GOT3 (cell line): ENCODE data around the gene LRRC34.

ENCODE experiments used
- DNase-seq: peaks from one replicate; lab custom pipeline; 2025; ENCODE audit warnings: mixed read lengths; lab: John Stamatoyannopoulos, UW

LRRC34 gene

DNA sequence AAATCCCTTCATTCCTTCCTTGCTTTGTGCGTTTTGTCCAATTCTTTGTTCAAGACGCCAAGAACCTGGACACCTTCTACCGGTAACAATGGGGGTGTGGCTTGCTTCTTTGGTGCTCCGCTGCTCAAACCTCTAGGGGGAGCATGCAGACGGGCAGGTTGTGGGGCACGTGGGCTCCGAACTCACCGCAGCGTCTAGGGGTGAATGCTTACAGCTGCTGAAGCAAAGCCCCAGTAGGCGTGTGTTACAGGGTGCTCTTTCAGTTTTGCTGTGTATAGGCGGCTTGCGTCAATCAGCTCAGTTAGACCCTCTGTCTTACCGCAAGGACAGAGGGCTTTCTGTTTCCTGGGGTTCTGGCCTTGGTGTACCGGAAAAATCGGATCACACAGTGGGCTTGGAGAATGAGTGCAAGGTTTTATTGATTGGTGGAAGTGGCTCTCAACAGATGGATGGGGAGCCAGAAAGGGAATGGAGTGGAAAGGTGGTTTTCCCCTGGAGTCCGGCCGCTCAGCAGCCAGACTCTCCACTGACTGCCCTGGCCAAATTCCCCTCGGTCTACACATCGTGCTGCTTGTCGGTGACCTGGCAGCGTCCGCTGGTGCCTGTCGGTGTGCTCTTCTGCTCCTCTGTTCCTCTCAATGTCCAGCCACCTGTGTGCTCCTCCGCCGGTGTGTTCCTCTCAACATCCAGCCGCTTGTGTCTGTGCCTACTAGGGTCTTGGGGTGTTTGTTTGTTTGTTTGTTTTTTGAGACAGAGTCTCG, 1.2 kb upstream of the LRRC34 start:
- DNase-seq, result no peak

- DNase-seq, result no peak
Measured at GRCh38 chr3:169813278-169813677, 574 bp upstream of the LRRC34 start.

- no peak for DNase-seq
Measured at GRCh38 chr3:169811631-169812331, 923 bp downstream of the LRRC34 start.

DNA sequence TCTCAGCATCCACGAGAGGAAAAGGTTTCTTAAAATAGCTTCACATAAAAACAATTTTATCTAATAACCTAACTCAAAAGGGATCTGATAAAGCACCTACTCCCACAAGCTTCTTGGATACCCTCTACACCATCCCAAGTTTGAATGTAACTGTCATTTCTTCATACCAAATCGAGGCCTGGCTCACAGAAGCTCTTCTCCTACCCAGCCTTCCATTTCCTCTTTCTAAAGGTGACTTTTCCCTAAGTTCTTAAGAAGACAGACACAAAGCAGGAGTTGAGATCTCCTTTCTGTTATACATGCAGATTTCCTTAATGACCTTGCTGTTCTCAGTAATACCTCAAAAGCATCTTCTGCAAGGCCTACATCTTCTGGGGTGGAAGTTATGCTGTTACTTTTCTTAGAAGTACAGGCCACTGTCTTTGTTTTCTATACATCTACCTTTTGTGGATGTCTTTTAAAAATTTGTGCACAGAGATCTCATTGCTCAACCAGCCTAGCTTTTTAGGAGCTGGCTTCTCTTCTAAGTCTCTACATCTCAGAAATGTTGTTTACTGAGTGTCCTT, 3.4 kb downstream of the LRRC34 start:
- DNase-seq, result no peak

GRCh38 chr3:169804681-169805080, 8.0 kb downstream of the LRRC34 start:
- no peak for DNase-seq

DNA sequence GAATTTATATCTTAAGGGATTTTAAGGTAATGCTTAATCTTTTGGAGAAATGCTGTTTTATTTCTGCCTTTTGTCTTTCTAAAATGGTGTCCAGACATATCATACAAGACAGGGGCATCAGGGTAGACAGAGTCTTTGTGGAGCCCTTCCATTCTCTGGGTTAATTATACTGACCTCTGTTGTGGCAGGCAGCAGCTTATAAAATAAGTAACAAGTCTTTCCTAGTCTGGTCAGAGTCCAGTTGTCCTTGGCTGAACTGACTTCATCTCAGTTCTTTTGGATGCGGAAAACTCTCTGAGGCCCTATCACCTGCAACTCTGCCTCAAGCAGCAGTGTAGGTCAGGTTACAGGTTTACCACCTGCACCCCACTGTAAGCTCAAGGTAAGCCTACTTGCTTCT, 20.3 kb downstream of the LRRC34 start:
- no peak for DNase-seq

- DNase-seq, result no peak
Measured at GRCh38 chr3:169790687-169791429, 21.8 kb downstream of the LRRC34 start.

GRCh38 chr3:169790219-169790618, 22.5 kb downstream of the LRRC34 start:
- no peak for DNase-seq

DNA sequence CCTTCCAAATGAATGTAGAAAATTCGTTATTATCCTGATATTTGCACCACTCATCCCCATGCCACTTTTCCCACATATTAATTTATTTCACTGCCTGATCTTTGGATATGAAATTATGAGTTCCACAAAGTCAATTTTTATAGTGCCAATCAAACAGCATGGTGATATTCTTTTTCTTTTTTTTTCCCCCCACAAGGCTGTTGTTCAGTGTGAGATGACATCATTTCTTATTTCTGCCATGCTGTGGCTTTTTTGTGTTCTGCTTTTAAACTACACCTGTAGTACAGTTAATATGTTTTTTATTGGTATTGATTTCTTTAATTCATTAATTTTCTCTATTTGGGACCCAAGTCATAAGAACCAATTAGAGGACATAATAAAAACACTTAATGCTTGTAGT, 24.9 kb downstream of the LRRC34 start:
- DNase-seq, result no peak

DNA sequence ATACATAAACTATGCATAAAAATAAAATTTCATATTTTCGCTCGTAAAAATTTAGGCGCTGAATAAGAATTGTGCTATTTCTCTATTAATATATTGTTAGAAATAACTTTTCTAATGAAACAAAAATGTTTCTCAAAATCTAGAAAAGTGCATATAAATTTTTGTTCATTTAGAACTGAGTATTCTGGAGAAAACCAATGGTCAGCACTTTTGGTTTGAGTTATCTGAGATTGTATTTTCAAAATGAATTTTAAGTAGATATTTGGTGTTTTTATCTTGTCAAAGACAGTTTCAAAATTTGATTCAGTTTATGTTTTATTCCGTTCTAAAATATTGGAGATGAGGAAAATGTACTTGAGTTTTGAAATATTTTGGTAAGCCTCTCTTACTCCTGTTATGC, 25.6 kb downstream of the LRRC34 start:
- no peak for DNase-seq

DNA sequence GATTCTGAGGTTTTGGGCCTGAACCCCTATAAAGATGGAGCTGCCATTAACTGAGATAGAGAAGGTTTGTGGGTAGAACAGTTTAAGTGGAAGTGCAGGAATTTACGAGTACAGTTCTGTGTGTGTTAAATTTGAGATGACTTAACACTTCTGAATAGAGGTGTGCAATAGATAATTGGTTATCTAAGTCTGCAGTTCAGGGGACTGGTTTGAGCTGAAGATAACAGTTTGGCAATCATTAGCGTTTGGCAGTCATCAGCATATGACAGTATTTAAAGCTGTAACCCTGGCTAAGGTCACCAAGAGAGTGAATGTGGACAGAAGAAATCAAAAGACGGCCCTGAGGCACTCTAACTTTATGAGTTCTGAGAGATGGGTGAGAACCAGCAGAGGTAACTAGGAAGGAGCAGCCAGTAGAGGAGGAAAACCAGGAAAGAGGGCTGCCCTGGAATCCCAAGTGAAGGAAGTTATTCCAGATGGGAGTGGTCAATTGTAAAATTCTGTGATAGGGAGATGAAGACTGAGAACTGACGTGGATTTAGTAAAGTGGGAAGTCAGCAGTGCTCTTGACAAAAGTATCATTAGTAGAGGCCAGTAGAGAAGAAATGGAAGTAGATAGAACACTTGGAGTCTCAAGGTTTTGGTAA, 31.4 kb downstream of the LRRC34 start:
- DNase-seq, result no peak

DNA sequence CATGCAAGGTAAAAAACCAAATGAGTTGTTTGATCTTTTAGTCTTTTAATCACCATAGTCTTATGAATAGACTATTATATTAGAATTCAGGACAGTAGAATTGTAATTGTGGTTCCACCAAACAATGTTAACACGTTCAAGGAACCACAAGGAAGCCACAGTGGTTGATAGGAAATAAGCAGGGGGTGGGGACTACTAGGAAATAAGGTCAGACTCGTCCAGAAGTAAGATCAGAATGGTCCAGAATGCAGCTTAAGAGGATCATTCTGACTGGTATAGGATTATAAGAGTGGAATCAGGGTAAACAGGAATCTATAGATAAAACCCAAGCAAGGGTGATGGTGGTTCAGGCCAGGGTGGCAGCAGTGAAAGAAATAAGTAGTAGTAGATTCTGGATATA, 32.0 kb downstream of the LRRC34 start:
- DNase-seq, result no peak

DNA sequence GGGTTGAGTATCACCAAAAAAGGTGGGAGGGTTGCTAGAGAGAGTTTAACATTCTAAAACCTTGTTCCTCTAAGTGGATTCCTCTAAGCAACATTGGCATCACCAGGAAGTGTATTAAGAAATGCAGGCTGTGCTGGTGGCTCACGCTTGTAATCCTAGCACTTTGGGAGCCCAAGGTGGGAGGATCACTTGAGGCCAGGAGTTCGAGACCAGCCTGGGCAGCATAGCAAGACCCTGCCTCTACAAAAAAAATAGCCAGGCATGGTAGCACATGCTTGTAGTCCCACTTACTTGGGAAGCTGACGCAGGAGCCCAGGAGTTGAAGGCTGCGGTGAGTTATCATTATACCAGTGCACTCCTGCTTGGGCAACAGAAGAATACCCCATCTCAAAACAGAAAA, 34.9 kb downstream of the LRRC34 start:
- no peak for DNase-seq

DNA sequence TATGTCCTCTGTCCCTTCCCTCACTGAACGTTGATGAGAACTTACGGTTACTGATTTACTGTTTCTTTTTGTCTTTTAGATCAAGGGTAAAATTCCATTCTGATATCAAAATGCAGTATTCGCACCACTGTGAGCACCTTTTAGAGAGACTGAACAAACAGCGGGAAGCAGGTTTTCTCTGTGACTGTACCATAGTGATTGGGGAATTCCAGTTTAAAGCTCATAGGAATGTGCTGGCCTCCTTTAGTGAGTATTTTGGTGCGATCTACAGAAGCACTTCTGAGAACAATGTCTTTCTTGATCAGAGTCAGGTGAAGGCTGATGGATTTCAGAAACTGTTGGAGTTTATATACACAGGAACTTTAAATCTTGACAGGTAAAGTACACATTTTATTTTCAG, 38.5 kb downstream of the LRRC34 start:
- DNase-seq, result no peak

DNA sequence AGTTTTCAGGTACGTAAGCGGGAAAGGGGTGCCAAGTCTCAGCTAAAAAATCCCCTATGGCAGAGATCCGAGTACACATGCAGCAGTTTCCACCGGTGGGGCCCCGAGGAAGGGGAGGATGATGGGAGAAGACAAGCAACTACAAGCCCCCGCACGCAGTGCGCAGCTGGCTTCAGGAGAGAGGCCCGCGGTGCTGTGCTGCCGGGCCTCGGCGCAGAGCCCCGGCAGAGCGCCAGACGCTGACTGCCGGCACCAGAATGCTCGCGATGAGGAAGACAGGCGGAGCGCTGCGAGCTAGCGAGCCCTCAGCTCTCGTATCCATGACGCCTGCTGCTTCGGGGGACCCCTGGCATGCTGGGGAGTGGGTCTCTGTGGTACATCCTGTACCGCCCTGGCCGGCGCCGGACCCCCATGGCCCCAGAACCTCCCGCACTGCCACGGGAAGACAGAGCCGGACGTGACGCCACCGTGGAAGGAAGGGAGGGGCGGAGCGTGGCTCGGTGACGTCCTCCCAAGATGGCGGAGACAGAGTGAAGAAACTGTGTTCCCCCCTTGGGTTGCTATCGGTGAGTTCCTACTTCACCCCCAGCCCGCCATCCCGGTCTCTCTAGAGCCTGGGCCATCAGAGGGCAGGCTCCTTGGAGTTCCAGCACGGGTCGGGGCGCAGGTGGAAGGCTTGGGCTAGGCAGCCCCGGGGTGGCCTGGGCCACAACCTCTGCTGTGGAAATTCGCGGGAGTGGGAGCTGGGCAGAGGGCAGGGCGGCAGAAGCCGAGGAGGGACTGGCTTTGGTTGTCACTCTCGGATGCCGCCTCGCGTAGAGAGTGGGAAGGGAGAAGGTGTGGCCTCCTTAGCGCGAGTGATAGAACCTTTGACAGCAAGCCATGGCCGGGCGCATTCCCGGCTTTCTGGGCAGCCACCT, 39.5 kb downstream of the LRRC34 start, which contains the start of gene MYNN:
Gene MYNN, plus strand, starts transcription at position 500 of the 920 bp plus-strand sequence. CDS start 900 bp downstream, outside the sequence.
- DNase-seq, result peak; percentile 93

DNA sequence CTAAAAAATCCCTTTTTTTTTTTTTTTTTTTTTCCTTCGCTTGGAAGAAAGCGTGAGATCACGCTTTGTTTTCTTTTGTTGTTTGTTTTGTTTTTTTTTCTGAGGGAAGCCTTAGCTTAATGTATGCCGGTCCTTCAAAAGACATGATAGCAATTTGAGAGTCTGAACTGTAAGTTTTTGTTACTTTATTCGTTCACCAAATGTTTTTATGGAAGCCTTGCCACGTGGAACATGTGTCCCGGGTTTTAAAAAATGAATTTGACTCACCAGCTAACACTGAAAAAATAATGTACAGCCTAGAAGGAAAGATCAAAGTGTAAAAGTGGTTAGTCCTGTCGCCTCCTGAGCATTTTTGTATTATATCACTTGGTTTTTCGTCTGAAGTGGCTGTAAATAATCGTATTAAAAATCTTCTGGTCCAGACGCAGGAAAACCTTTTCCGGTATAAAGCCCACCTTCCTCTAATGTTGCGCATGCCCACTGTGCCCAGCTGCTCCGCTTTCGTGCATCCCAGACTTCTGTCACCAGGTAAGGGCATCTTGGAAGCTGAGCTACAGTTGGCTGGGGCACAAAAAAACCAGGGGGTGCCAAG, 40.3 kb downstream of the LRRC34 start:
- no peak for DNase-seq

DNA sequence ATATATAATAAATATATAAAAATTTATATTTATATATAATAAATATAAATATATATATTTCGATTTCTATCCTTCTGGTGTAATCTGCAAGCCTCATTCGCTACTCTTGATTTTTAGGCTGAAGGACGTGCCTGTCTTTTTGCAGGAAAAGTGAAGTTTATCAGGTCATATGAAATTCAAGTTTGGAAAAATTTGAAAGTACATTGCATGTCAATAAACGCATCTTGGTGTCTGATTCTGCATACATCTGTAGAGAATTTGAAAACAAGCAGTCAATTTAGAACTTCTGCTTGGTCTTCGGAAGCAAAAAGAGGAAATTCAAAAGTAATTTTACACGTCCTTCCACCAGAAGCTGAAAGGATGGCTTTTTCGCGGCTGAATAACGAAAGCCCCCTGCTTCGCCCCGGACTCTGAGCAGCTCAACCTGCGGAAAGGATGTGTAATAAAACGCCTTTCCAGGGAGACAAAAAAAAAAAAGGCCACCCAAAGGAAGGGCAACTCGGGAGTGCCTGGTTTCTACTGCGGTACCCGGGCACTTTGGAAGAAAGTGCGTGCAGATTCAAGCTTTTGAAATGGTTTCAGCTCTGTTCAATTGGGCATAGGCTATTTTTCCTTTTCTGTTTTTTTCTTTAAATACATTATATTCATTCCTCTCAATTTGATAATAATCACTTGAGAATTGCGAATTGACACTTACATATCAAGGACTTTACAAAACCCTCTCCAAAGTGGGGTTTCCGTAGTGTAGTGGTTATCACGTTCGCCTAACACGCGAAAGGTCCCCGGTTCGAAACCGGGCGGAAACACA, 41.0 kb downstream of the LRRC34 start:
- peak; percentile 50 for DNase-seq

GRCh38 chr3:169769287-169770181, 43.2 kb downstream of the LRRC34 start, which contains the start of gene ACTRT3:
TSS of gene ACTRT3 (minus strand) at chr3:169769561. CDS start at chr3:169769520, 41 bp downstream.
- peak; percentile 52 for DNase-seq
